ENCODE data around the gene RASAL2.

GRCh38 chr1:178122283-178122682, 28.4 kb downstream of the RASAL2 start:
- TF ChIP-seq, protein P1, sequence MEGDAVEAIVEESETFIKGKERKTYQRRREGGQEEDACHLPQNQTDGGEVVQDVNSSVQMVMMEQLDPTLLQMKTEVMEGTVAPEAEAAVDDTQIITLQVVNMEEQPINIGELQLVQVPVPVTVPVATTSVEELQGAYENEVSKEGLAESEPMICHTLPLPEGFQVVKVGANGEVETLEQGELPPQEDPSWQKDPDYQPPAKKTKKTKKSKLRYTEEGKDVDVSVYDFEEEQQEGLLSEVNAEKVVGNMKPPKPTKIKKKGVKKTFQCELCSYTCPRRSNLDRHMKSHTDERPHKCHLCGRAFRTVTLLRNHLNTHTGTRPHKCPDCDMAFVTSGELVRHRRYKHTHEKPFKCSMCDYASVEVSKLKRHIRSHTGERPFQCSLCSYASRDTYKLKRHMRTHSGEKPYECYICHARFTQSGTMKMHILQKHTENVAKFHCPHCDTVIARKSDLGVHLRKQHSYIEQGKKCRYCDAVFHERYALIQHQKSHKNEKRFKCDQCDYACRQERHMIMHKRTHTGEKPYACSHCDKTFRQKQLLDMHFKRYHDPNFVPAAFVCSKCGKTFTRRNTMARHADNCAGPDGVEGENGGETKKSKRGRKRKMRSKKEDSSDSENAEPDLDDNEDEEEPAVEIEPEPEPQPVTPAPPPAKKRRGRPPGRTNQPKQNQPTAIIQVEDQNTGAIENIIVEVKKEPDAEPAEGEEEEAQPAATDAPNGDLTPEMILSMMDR (IDR thresholded peaks at IDR 0.05): no peak
- no peak for TF ChIP-seq POLR2A (IDR thresholded peaks at IDR 0.05)

All from thyroid gland (tissue), 4 donors.